GM23338 (cell line): ENCODE results near the gene RALY. TPM values are rescaled to one million over a fixed set of nuclear protein-coding genes. Genes with fewer than 3 reads are reported as not detected.

ENCODE experiments used
- ATAC-seq: fragments of 200-7000 bp; cut with Tn5 transposase; 3 replicates; pipeline ENCODE4 v1.9.1; 2020
- DNase-seq: peaks from one replicate; pipeline ENCODE4 v3.0.0-alpha.2; 2015; ENCODE audit warnings: low spot score
- H2AFZ ChIP-seq: fragments of 200-600 bp; sonication (generic); 2 replicates; pipeline ENCODE4 v1.8.0; 2016; ENCODE audit warnings: antibody characterized with exemption, mild to moderate bottlenecking, moderate library complexity
- H3F3A ChIP-seq: fragments of 200-600 bp; sonication (generic); replicated peaks from 2 replicates; pipeline ENCODE4 v1.8.0; 2017; ENCODE audit warnings: antibody characterized with exemption, mixed run types, low read depth
- H3K27ac ChIP-seq: fragments of 200-600 bp; sonication (generic); 2 replicates; pipeline ENCODE4 v1.6.1; 2016; ENCODE audit warnings: low read depth
- H3K27me3 ChIP-seq: fragments of 200-600 bp; sonication (generic); 2 replicates; pipeline ENCODE4 v1.8.0; 2016; ENCODE audit warnings: mild to moderate bottlenecking, mixed run types, moderate library complexity; ENCODE audit not compliant: insufficient read depth
- H3K36me3 ChIP-seq: fragments of 200-600 bp; sonication (generic); 2 replicates; pipeline ENCODE4 v1.8.0; 2016; ENCODE audit warnings: mild to moderate bottlenecking; ENCODE audit not compliant: insufficient read depth
- H3K4me1 ChIP-seq: fragments of 200-600 bp; sonication (generic); 2 replicates; pipeline ENCODE4 v1.8.0; 2016; ENCODE audit warnings: mild to moderate bottlenecking, moderate library complexity; ENCODE audit not compliant: insufficient read depth
- H3K4me2 ChIP-seq: fragments of 200-600 bp; sonication (generic); 2 replicates; pipeline ENCODE4 v1.7.1; 2017; ENCODE audit warnings: mixed run types
- H3K4me3 ChIP-seq: fragments of 200-600 bp; sonication (generic); 2 replicates; pipeline ENCODE4 v1.6.1; 2016; ENCODE audit warnings: mixed run types
- H3K79me2 ChIP-seq: fragments of 200-600 bp; sonication (generic); replicated peaks from 2 replicates; pipeline ENCODE4 v1.8.0; 2017; ENCODE audit warnings: mild to moderate bottlenecking; ENCODE audit not compliant: insufficient read depth
- H3K9me2 ChIP-seq: fragments of 200-600 bp; sonication (generic); 2 replicates; pipeline ENCODE4 v1.8.0; 2017; ENCODE audit not compliant: insufficient read depth
- H4K20me1 ChIP-seq: fragments of 200-600 bp; sonication (generic); replicated peaks from 2 replicates; pipeline ENCODE4 v1.8.0; 2017; ENCODE audit warnings: mild to moderate bottlenecking; ENCODE audit not compliant: insufficient read depth
- H3K27ac Mint-ChIP-seq: 2 replicates; pipeline ENCODE4 v1.8.0; 2020; ENCODE audit warnings: inconsistent platforms, mild to moderate bottlenecking, moderate library complexity, mixed read lengths
- H3K27me3 Mint-ChIP-seq: 3 replicates; pipeline ENCODE4 v1.8.0; 2022; ENCODE audit warnings: low read depth, mild to moderate bottlenecking, moderate library complexity, mixed read lengths, inconsistent platforms; ENCODE audit not compliant: insufficient read depth, poor library complexity
- H3K36me3 Mint-ChIP-seq: 3 replicates; pipeline ENCODE4 v1.8.0; 2021; ENCODE audit warnings: low read depth, mild to moderate bottlenecking, inconsistent platforms, moderate library complexity, mixed read lengths
- H3K4me1 Mint-ChIP-seq: 3 replicates; pipeline ENCODE4 v1.8.0; 2020; ENCODE audit warnings: mild to moderate bottlenecking, inconsistent platforms, mixed read lengths
- H3K4me3 Mint-ChIP-seq: 3 replicates; pipeline ENCODE4 v1.8.0; 2021; ENCODE audit warnings: moderate library complexity, mild to moderate bottlenecking, inconsistent platforms, mixed read lengths
- H3K9me3 Mint-ChIP-seq: 3 replicates; pipeline ENCODE4 v1.8.0; 2020; ENCODE audit warnings: moderate library complexity, mild to moderate bottlenecking, inconsistent platforms, mixed read lengths
- CREB1 ChIP-seq: fragments of 250-450 bp; sonication (Bioruptor Pico); IDR thresholded peaks from 2 replicates; pipeline ENCODE4 v1.5.0; 2020; ENCODE audit warnings: low read depth, mild to moderate bottlenecking, moderate library complexity
- ETS1 ChIP-seq: IDR thresholded peaks from 2 replicates; pipeline ENCODE4 v1.6.1; 2016; ENCODE audit warnings: antibody characterized with exemption
- EZH2 ChIP-seq: fragments of 200-600 bp; sonication (generic); IDR thresholded peaks from one replicate; pipeline ENCODE4 v1.8.0; 2017; ENCODE audit warnings: antibody characterized with exemption, mild to moderate bottlenecking, low read depth; ENCODE audit not compliant: unreplicated experiment
- JUNB ChIP-seq: IDR thresholded peaks from one replicate; pipeline ENCODE4 v1.6.1; 2016; ENCODE audit warnings: antibody characterized with exemption; ENCODE audit not compliant: unreplicated experiment
- NANOG ChIP-seq: IDR thresholded peaks from 2 replicates; pipeline ENCODE4 v1.6.1; 2016; ENCODE audit warnings: antibody characterized with exemption, borderline replicate concordance
- POLR2AphosphoS5 ChIP-seq: IDR thresholded peaks from 2 replicates; pipeline ENCODE4 v1.6.1; 2016; ENCODE audit warnings: antibody characterized with exemption, low read depth
- ZNF114 ChIP-seq: fragments of 250-450 bp; sonication (Bioruptor Pico); IDR thresholded peaks from 2 replicates; pipeline ENCODE4 v1.5.0; 2020; ENCODE audit warnings: mild to moderate bottlenecking, moderate library complexity
- ZNF331 ChIP-seq: fragments of 250-450 bp; sonication (Bioruptor Pico); IDR thresholded peaks from 2 replicates; pipeline ENCODE4 v1.5.0; 2020; ENCODE audit warnings: low read depth, mild to moderate bottlenecking, moderate library complexity
- polyA plus RNA-seq: library from polyadenylated mRNA; unstranded; fragments of >200 nt; fragmentation: Nextera tagmentation; extraction: Ambion mirVana; gene quantifications from 2 replicates; pipeline ENCODE4 v1.2.1, GENCODE V29; 2016
- total RNA-seq: library from RNA; depleted of rRNA; stranded (reverse); fragments of >200 nt; shearing (Covaris generic); gene quantifications from 2 replicates; pipeline ENCODE4 v1.2.3, GENCODE V29; 2014
- TF ChIP-seq, protein P1 (sequence below), 2 experiments: fragments of 200-600 bp in 1 of 2; sonication (generic) in 1 of 2; conservative IDR thresholded peaks; 2 replicates each; pipeline versions ENCODE4 v1.5.1 to v1.6.1; 2016 to 2017; ENCODE audit warnings: antibody characterized with exemption in 2 of 2, low read depth in 2 of 2, mild to moderate bottlenecking in 2 of 2, moderate library complexity in 1 of 2

RALY gene
- total and polyA plus RNA-seq, 2 experiments from 2014 or later: 144 to 167 TPM

- TF ChIP-seq ETS1 (no peak), NANOG (no peak), POLR2AphosphoS5 (no peak), ZNF114 (CRISPR knock-in tag) (no peak), ZNF331 (CRISPR knock-in tag) (no peak), EZH2 (no peak), JUNB (no peak)
- TF ChIP-seq, protein P1, sequence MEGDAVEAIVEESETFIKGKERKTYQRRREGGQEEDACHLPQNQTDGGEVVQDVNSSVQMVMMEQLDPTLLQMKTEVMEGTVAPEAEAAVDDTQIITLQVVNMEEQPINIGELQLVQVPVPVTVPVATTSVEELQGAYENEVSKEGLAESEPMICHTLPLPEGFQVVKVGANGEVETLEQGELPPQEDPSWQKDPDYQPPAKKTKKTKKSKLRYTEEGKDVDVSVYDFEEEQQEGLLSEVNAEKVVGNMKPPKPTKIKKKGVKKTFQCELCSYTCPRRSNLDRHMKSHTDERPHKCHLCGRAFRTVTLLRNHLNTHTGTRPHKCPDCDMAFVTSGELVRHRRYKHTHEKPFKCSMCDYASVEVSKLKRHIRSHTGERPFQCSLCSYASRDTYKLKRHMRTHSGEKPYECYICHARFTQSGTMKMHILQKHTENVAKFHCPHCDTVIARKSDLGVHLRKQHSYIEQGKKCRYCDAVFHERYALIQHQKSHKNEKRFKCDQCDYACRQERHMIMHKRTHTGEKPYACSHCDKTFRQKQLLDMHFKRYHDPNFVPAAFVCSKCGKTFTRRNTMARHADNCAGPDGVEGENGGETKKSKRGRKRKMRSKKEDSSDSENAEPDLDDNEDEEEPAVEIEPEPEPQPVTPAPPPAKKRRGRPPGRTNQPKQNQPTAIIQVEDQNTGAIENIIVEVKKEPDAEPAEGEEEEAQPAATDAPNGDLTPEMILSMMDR (conservative IDR thresholded peaks at IDR 0.05; ENCODE audit: low read depth in 2 of 2): no peak
Measured at GRCh38 chr20:34018166-34018565, 24.5 kb downstream of the RALY start (continued).

DNA sequence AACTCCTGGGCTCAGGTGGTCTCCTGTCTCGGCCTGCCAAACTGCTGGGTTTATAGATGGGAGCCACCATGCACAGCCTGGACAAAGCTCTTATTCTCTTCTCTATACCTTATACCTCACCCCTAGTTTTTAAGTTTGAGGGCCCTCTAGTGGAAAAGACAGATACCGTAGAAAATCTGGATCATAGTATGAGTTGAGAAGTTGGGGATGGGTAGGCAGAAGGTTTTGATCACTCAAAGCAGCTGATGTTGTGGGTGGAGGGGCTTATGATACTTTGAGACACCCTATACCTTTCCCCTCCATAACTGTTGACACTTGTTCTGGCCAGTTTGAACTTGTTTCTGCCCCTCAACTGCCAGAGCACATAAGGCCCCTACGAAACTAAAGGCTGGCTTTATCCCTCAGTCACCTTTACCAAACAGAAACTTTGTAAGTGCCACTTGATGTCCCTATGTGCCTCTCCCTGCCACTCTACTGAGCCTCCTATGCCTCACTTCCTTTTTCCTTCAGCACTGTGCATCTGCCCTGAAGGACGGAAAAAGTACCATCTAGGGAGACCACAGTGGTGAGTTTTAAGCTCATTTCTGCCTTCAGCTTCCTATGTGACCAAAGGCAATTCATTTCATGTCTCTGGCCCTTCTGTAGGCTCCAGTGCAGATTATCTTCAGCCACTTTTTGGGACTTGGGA is 28.6 kb downstream of the RALY start:
- Histone ChIP-seq H3K4me3 (no peak overlapping the region), H3K27me3 (no peaks in the 10 kb centered on the region), H3K27ac (no peak overlapping the region), H3K9me2 (no peaks in the 10 kb centered on the region), H3F3A (no peaks in the 10 kb centered on the region), H3K36me3 (no peaks in the 10 kb centered on the region; the same call in 1 of the 2 replicates), H3K4me2 (no peak overlapping the region), H3K4me1 (peaks cover 49% of the 10 kb centered on the region), H3K79me2 (peaks cover 98% of the 10 kb centered on the region), H2AFZ (no peak overlapping the region), H4K20me1 (peaks cover 69% of the 10 kb centered on the region)
- H3K4me1 Mint-ChIP-seq: peaks cover 49% of the 10 kb centered on the region
- peaks cover 12% of the 10 kb centered on the region for H3K27me3 Mint-ChIP-seq
- no peak overlapping the region; the same call in 1 of the 2 replicates for H3K27ac Mint-ChIP-seq
- no peaks in the 10 kb centered on the region for H3K9me3 Mint-ChIP-seq
- ATAC-seq: peak; percentile 68
- DNase-seq: peak; percentile 74
- H3K4me3 Mint-ChIP-seq: no peak overlapping the region
- TF ChIP-seq, protein P1 (conservative IDR thresholded peaks at IDR 0.05; ENCODE audit: low read depth in 2 of 2): peak; percentile 64 to 69
- TF ChIP-seq CREB1 (CRISPR knock-in tag): no peak
- peaks cover 6% of the 10 kb centered on the region; the same call in 2 of the 3 replicates for H3K36me3 Mint-ChIP-seq
